IMR-90 (cell line): ENCODE results near the gene LIMS2. TPM values are rescaled to one million over a fixed set of nuclear protein-coding genes. Genes with fewer than 3 reads are reported as not detected.

Experiments
- ATAC-seq: fragments of 200-7000 bp; cut with Tn5 transposase; 2 replicates; pipeline ENCODE4 v1.9.1; 2020; ENCODE audit warnings: low read depth, mild to moderate bottlenecking, moderate library complexity
- BruUV-seq: library from RNA; stranded (reverse); fragments of 400-500 nt; replicated peaks from 2 replicates; lab custom pipeline; 2021; lab: Mats Ljungman, UMichigan
- CTCF ChIA-PET: fragments of 300-600 bp; formaldehyde crosslinking; extraction: SDS; loops from one replicate; lab custom pipeline; 2021; ENCODE audit warnings: antibody characterized with exemption; lab: Yijun Ruan, JAX
- POLR2A ChIA-PET: fragments of 300-600 bp; sonication (Branson Sonifier 250); formaldehyde crosslinking; loops from one replicate; lab custom pipeline; 2022; ENCODE audit warnings: antibody characterized with exemption; ENCODE audit not compliant: unreplicated experiment; lab: Charles Lee
- DNase-seq: peaks from one replicate; pipeline ENCODE4 v3.0.0; 2013
- H2AFZ ChIP-seq: replicated peaks from 2 replicates; pipeline ENCODE3; 2013; ENCODE audit warnings: low read length, mild to moderate bottlenecking; ENCODE audit not compliant: poor library complexity
- H2AK5ac ChIP-seq: 2 replicates; pipeline ENCODE4 v1.6.1; 2013; ENCODE audit warnings: low read depth, low read length, inconsistent platforms
- H2AK9ac ChIP-seq: replicated peaks from 2 replicates; pipeline ENCODE3; 2013; ENCODE audit warnings: mild to moderate bottlenecking, low read depth, low read length, moderate library complexity; ENCODE audit not compliant: poor library complexity
- H2BK120ac ChIP-seq: 2 replicates; pipeline ENCODE4 v1.6.1; 2013; ENCODE audit warnings: low read depth, low read length, inconsistent platforms
- H2BK15ac ChIP-seq: 3 replicates; pipeline ENCODE4 v1.6.1; 2013; ENCODE audit warnings: low read depth, low read length, inconsistent platforms
- H2BK20ac ChIP-seq: 2 replicates; pipeline ENCODE4 v1.6.1; 2013; ENCODE audit warnings: low read depth, mild to moderate bottlenecking, inconsistent platforms, low read length, moderate library complexity
- H2BK5ac ChIP-seq: 2 replicates; pipeline ENCODE4 v1.6.1; 2013; ENCODE audit warnings: mild to moderate bottlenecking, low read depth, low read length, inconsistent platforms; ENCODE audit not compliant: poor library complexity, severe bottlenecking
- H3K14ac ChIP-seq: replicated peaks from 2 replicates; pipeline ENCODE4 v1.6.1; 2013; ENCODE audit warnings: low read depth, low read length, inconsistent platforms
- H3K18ac ChIP-seq: 2 replicates; pipeline ENCODE4 v1.6.1; 2013; ENCODE audit warnings: low read depth, low read length, control low read depth
- H3K23ac ChIP-seq: 2 replicates; pipeline ENCODE4 v1.6.1; 2013; ENCODE audit warnings: low read depth, low read length, inconsistent platforms
- H3K27ac ChIP-seq: 2 replicates; pipeline ENCODE4 v1.5.1; 2013; ENCODE audit warnings: mild to moderate bottlenecking, control low read depth, low read length; ENCODE audit not compliant: insufficient read depth
- H3K27me3 ChIP-seq: 2 replicates; pipeline ENCODE4 v1.6.1; 2013; ENCODE audit warnings: low read length; ENCODE audit not compliant: control insufficient read depth, insufficient read depth
- H3K36me3 ChIP-seq: 2 replicates; pipeline ENCODE4 v1.6.1; 2013; ENCODE audit warnings: low read length, mixed read lengths; ENCODE audit not compliant: control insufficient read depth, insufficient read depth
- H3K4ac ChIP-seq: 2 replicates; pipeline ENCODE4 v1.6.1; 2013; ENCODE audit warnings: low read depth, low read length, inconsistent platforms
- H3K4me1 ChIP-seq: 2 replicates; pipeline ENCODE4 v1.6.1; 2013; ENCODE audit warnings: low read length, mixed read lengths; ENCODE audit not compliant: control insufficient read depth, insufficient read depth
- H3K4me2 ChIP-seq: 2 replicates; pipeline ENCODE4 v1.6.1; 2013; ENCODE audit warnings: low read depth, mild to moderate bottlenecking, control low read depth, low read length, moderate library complexity
- H3K4me3 ChIP-seq: 2 replicates; pipeline ENCODE4 v1.5.1; 2013; ENCODE audit warnings: low read depth, mild to moderate bottlenecking, control low read depth, low read length, moderate library complexity; ENCODE audit not compliant: insufficient read depth
- H3K56ac ChIP-seq: 2 replicates; pipeline ENCODE4 v1.6.1; 2013; ENCODE audit warnings: low read length, inconsistent platforms; ENCODE audit not compliant: insufficient read depth; ENCODE audit errors: extremely low read depth
- H3K79me1 ChIP-seq, 2 experiments: 2 replicates each; pipeline ENCODE4 v1.6.1; 2013; ENCODE audit warnings: low read length in 2 of 2, inconsistent platforms in 1 of 2, low read depth in 1 of 2
- H3K9ac ChIP-seq: 2 replicates; pipeline ENCODE4 v1.6.1; 2013; ENCODE audit warnings: low read depth, low read length, control low read depth
- H3K9me1 ChIP-seq: 2 replicates; pipeline ENCODE4 v1.6.1; 2013; ENCODE audit warnings: low read length, inconsistent platforms; ENCODE audit not compliant: insufficient read depth
- H3K9me3 ChIP-seq: 2 replicates; pipeline ENCODE4 v1.6.1; 2013; ENCODE audit warnings: low read length; ENCODE audit not compliant: control insufficient read depth, insufficient read depth
- H4K20me1 ChIP-seq: 2 replicates; pipeline ENCODE4 v1.6.1; 2013; ENCODE audit warnings: low read length, inconsistent platforms; ENCODE audit not compliant: insufficient read depth
- H4K5ac ChIP-seq: 2 replicates; pipeline ENCODE4 v1.6.1; 2013; ENCODE audit warnings: mild to moderate bottlenecking, low read depth, low read length, control low read depth
- H4K8ac ChIP-seq, 2 experiments: 2 replicates each; pipeline ENCODE4 v1.6.1; 2013; ENCODE audit warnings: low read depth in 2 of 2, low read length in 2 of 2, control low read depth in 1 of 2, inconsistent platforms in 1 of 2
- H4K91ac ChIP-seq: 2 replicates; pipeline ENCODE4 v1.6.1; 2013; ENCODE audit warnings: low read depth, low read length, inconsistent platforms; ENCODE audit not compliant: insufficient read depth
- MAFK ChIP-seq: IDR thresholded peaks from 2 replicates; pipeline ENCODE4 v1.6.1; 2012; ENCODE audit warnings: low read depth, low read length, improper control_type of control experiment
- MAZ ChIP-seq: IDR thresholded peaks from 2 replicates; pipeline ENCODE4 v1.6.1; 2012; ENCODE audit warnings: low read depth, mild to moderate bottlenecking, low read length, improper control_type of control experiment, moderate library complexity, borderline replicate concordance
- RCOR1 ChIP-seq: IDR thresholded peaks from 2 replicates; pipeline ENCODE4 v1.6.1; 2012; ENCODE audit warnings: mild to moderate bottlenecking, low read length, improper control_type of control experiment; ENCODE audit not compliant: insufficient replicate concordance
- WGBS, 2 experiments: methylation state at CpG; one replicate each; pipeline versions ENCODE4 v1.1.5 to v1.1.7; 2013; ENCODE audit warnings: missing lambda C conversion rate in 2 of 2; ENCODE audit not compliant: insufficient read length in 1 of 2; ENCODE audit errors: extremely low coverage in 2 of 2; 5-methylcytosine and 5-hydroxymethylcytosine counted together
- dilution Hi-C: fragments of 300-500 bp; cut with HindIII; formaldehyde crosslinking; loops from one replicate; pipeline ENCODE4 v1.14.3; 2018; ENCODE audit warnings: low sequenced_read_pairs; ENCODE audit not compliant: unreplicated experiment
- in situ Hi-C: fragments of 300-500 bp; cut with MboI; formaldehyde crosslinking; loops from 3 replicates; pipeline ENCODE4 v1.14.3; 2019; ENCODE audit warnings: low sequenced_read_pairs, inconsistent platforms, mixed read lengths
- intact Hi-C: fragments of 100-400 bp; cut with micrococcal nuclease; formaldehyde crosslinking; loops from 2 replicates; pipeline ENCODE4 v1.10.0; 2022
- polyA plus RNA-seq, 3 experiments: library from polyadenylated mRNA; depleted of rRNA; stranded (reverse); fragments of >200 nt; gene quantifications; 2 replicates each; pipeline ENCODE4 v1.2.3, GENCODE V29; 2012; ENCODE audit warnings: low replicate concordance in 1 of 3
- total RNA-seq: library from RNA; depleted of rRNA; stranded (reverse); fragments of >200 nt; gene quantifications from 2 replicates; pipeline ENCODE4 v1.2.3, GENCODE V29; 2012

Gene LIMS2
- total and polyA plus RNA-seq, 2 of the 4 experiments (the other 2 are of a cell fraction): 1.3 to 18.8 TPM

GRCh38 chr2:127671557-127672302 lies 3.6 kb downstream of the LIMS2 start (continued):
- TF ChIP-seq MAZ: no peak

GRCh38 chr2:127670957-127671290 lies 4.4 kb downstream of the LIMS2 start:
- Histone ChIP-seq H3K56ac (no peak overlapping the region), H3K27ac (no peak overlapping the region), H3K79me1 (peaks cover 13 to 56% of the 10 kb centered on the region in 2 experiments), H3K23ac (no peak overlapping the region), H3K36me3 (no peaks in the 10 kb centered on the region), H3K4me2 (no peak overlapping the region), H3K9me3 (no peaks in the 10 kb centered on the region), H2BK120ac (no peak overlapping the region), H4K20me1 (peaks cover 50% of the 10 kb centered on the region), H3K9ac (no peak overlapping the region), H4K5ac (no peak overlapping the region), H3K9me1 (peaks cover 18% of the 10 kb centered on the region), H3K14ac (no peak overlapping the region), H2BK15ac (no peak overlapping the region), H2BK5ac (no peak overlapping the region), H2AK5ac (no peak overlapping the region), H4K8ac (no peak overlapping the region), H2AFZ (no peak overlapping the region), H4K91ac (no peak overlapping the region), H3K18ac (no peak overlapping the region), H3K4ac (no peak overlapping the region), H3K4me1 (peaks cover 7% of the 10 kb centered on the region; the same call in 1 of the 2 replicates), H3K4me3 (no peak overlapping the region), H2BK20ac (no peak overlapping the region), H3K27me3 (no peaks in the 10 kb centered on the region), H2AK9ac (no peak overlapping the region)
- in situ Hi-C loops (no loop called here), dilution Hi-C loops (no loop called here), intact Hi-C loops (no loop called here)
- no peak for DNase-seq
- BruUV-seq: no TSS peak
- ATAC-seq: no peak
- no peak for TF ChIP-seq MAFK
- no peak for TF ChIP-seq RCOR1
- ChIA-PET POLR2A (no interaction called here), CTCF (no interaction called here)
- no CpG with 5 or more reads among the region's 5 CpGs for WGBS, 2 experiments
